IPS DF 4.7 (cell line): ENCODE data around the gene TUNAR.

Source experiments
- DNase-seq: peaks from one replicate; pipeline ENCODE4 v3.0.0-alpha.2; 2013; ENCODE audit warnings: low spot score; ENCODE audit errors: extremely low read depth

Gene TUNAR

GRCh38 chr14:95876761-95877538, at the start of gene TUNAR:
Gene TUNAR, plus strand, starts transcription at chr14:95876832.
- DNase-seq, result no peak

DNA sequence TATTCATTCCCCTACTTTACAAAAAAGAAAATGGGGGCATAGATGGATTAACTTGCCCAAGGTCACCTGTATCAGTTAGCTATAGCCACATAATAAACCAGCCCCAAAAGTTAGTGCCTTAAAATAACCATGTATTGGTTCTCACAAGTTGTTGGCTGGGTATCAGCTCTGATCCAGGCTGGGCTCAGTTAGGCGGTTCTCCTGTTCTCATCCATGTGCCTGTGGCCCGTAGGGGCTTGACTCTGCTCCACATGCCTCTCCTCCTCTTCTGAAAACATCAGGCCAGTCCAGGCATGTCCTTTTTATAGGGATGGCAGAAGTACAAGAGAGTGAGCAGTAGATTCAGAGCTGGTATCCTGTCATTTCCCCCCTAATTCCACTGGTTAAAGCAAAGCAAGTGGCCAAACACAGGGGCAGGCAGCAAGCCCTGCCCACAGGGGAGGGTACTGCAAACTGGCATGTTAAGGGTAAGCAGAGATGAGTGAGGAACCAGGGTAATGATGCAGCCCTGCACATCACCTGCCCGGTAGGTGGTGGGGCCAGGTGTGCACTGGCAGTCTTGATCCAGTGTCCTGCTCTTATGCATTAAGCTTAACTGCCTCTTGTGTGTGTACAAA, 47.9 kb upstream of the TUNAR start:
- DNase-seq, result no peak

GRCh38 chr14:95829321-95829720, 47.3 kb upstream of the TUNAR start:
- no peak for DNase-seq

DNA sequence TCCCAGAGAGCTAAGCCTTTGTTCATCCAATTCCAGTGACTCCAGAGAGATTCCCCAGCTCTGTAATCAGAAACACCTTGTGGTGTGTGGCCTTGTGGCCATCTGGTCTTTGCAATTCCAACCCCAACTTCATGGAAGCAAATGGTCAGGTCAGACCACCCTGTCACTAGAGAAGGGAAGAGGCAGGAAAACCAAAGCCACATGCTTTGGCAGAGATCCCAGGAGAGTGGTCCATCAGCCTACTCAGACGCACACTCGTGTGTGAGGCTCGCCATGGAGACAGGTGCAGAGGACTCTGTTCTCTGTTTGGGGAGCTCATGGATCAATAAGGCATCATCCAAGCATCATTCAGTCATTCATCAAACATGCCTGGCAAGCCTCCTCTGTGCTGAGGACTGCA, 46.2 kb upstream of the TUNAR start:
- no peak for DNase-seq

DNA sequence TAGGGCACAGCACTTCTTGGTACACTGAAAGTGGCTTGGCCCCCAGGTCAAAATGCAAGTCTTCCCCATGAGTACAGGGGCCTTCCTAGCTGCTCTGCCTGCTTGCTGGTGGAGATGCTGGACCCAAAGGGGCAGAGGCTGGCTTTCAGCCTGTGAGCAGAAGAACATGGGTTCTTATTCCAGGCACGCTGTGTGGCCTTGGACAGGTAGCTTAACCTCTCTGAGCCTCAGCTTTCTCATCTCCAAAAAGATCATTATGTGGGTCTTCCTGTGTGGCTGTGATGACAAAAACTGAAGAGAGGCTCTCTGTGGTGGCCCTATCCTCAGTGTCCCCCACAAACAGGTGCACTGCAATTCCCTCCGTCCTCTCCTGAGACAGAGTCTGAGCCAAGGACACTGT, 45.6 kb upstream of the TUNAR start:
- no peak for DNase-seq

GRCh38 chr14:95831468-95831867, 45.2 kb upstream of the TUNAR start:
- no peak for DNase-seq

DNA sequence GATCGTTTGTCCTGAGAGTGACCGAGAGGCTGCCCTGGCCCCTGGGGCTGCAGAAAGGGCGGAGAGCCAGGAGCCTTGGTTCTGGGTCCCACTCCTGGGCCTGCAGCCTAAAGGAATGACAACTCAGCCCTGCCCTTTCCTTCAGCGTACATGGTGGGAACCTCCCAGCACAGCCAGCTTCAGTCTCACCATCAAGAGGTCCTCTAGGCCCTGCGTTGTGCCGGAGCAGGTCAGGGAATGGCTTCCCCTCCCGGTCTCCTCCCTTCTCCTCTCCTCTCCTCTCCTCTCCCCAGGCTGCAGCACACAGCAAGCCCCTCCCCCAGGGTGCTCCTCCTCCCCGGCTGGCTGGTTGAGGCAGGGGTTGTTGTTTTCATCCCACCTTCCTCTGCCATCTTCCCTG, 44.6 kb upstream of the TUNAR start:
- no peak for DNase-seq

DNA sequence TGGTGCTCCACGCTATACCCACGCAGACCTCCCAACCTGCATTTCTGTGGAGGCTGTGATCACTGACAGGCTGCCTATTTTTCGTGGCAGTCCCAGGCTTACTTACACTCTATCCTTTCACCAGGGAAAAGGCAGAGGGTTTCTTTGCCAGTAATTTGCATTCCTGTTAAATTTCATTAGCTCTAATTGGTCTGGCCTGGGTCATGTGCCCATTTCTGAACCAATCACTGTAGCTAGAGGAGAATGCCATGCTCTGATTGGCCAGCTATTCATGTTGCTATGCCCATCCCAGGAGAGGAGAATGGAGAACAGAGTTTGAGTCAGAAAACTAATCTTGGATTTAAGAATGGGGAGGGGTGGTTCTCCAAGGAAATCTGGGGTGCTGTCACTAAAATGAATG, 43.2 kb upstream of the TUNAR start:
- no peak for DNase-seq

DNA sequence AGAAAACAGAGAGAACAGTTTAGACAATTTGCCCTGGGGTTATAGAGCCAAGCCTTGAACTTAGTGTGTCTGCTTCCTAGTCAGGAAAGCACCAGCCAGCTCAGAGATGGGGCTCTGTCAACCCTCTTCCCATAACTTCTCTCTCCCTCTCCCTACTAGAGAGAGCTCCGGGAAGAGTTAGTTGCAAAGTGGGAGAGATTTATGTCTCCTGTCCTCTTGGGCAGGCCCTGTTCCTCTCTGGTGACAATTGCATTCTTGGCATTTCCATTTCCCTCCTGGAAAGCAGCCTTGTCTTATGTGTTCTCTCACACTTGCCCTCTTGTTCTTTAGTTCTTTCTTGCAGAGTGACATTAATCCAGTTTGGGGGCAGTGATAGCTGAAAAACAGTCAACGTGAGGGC, 42.1 kb upstream of the TUNAR start:
- no peak for DNase-seq

DNA sequence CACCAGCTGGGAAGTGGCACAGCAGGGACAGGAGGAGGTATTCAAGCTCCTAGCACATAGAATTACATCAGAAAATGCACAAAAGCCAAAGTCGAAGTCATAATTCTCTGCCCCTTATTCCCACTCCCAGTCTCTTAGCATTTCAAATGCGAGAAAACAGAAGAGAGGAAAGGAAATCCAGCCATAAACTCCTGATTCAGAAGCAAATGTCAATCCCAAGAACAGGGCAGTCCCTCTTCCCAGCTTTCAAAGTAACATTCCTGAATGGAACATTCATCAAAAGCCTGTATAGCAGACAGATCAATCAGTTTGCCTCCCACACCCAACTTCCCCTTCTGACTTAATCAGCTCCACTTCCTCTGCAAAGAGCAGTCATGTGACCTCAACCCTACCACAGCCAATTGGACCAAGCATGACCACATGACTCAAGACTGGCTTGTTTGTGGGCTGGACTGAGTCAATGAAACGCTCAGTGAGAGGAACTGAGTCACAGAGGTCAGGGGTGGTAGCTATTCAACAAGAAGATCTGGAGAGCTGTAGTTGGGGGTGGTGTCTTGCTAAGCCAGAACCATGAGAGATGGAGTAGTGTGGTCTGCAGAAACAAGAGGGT, 41.4 kb upstream of the TUNAR start:
- DNase-seq, result no peak

DNA sequence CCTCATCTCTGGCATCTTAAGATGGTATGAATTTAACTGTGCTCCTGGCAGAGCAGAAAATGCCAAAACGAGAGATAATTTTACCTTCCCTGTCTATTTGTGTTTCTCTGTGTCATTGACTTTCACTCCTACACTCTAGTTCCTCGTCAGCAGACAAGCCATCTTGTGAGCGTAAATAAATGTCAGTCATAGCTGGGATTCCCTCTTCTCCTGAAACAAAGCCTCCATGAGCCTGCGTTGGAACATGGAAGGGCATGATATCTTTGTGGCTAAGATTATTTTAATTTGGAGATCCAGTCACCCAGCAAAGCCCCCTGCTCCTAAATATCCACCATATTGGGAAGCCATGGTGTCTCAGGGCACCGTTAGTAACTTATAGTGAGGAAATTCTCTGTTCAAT, 37.8 kb upstream of the TUNAR start:
- no peak for DNase-seq

GRCh38 chr14:95840094-95840700, 36.4 kb upstream of the TUNAR start:
- DNase-seq, result no peak

DNA sequence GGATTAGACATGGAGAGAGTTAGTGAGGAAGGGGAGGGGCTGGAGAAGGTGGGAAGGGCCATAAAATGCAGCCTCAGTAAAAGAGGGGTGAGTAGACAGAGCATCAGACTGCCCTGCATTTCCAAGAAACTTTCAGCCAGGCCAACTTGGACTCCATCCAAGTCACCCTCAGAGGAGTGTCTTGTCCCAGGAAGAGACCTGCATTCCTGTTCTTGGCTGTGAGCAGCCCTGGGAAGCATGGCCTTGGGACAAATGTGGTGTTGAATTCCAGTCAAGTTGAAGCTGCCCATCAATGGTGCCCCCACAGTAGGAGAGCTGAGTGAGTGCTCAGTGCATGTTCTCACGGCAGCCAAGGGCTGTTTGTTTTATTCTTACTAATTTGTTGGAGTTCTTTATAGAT, 35.0 kb upstream of the TUNAR start:
- no peak for DNase-seq

GRCh38 chr14:95849761-95850160, 26.9 kb upstream of the TUNAR start:
- no peak for DNase-seq

GRCh38 chr14:95850429-95850828, 26.2 kb upstream of the TUNAR start:
- no peak for DNase-seq

GRCh38 chr14:95855606-95856005, 21.0 kb upstream of the TUNAR start:
- no peak for DNase-seq

DNA sequence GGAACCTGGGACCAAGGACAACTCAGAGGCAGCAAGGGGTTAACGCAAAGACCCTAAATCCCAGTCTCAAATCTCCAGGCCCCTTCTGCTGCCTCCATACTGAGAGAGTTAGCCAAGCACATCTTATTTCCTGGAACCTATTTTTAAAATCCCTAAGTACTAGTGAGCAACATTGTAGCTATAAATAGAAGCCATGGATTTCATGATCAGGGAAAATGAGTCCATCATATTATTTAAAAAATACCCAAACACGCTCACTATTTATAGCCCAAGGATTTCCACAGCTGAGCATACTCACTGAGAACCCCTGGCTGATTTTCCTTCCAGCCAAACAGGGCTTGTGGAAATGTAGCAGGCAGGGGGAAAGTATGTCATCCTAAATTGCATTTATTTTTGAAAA, 19.4 kb upstream of the TUNAR start:
- no peak for DNase-seq

DNA sequence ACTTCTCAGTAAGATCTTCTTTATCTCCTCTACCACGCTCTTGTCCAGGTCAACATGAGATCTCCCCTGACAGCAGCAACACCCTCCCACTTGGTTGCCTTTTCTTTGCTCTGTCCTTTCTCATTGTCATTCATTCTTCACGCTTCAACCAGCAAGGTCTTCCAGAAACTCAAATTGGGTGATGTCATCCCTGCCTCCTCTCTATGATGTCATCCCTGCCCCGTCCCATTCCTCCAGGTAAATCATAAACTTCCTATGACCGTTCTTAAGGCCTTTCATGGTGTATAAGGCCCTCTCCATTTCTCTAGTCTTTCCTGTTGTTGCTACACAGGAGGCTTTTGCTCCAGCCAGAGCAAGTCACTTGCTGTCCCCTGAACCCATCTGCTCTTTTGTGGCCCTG, 17.7 kb upstream of the TUNAR start:
- no peak for DNase-seq

- no peak for DNase-seq
These were observed 14.4 kb upstream of the TUNAR start for GRCh38 chr14:95862243-95862642.

GRCh38 chr14:95863295-95863694, 13.3 kb upstream of the TUNAR start:
- no peak for DNase-seq

GRCh38 chr14:95869776-95870175, 6.9 kb upstream of the TUNAR start:
- no peak for DNase-seq

GRCh38 chr14:95870772-95871171, 5.9 kb upstream of the TUNAR start:
- no peak for DNase-seq
